ENCODE results near the gene MCF2L2.
"Not testable (repeated sequence)": the region's sequence is repeated elsewhere in the genome, so short reads cannot be mapped to it uniquely, and the experiment has no call there.

Gene MCF2L2

GRCh38 chr3:183434992-183435391 is 6.6 kb upstream of the MCF2L2 start:
- TF ChIP-seq, protein P1, sequence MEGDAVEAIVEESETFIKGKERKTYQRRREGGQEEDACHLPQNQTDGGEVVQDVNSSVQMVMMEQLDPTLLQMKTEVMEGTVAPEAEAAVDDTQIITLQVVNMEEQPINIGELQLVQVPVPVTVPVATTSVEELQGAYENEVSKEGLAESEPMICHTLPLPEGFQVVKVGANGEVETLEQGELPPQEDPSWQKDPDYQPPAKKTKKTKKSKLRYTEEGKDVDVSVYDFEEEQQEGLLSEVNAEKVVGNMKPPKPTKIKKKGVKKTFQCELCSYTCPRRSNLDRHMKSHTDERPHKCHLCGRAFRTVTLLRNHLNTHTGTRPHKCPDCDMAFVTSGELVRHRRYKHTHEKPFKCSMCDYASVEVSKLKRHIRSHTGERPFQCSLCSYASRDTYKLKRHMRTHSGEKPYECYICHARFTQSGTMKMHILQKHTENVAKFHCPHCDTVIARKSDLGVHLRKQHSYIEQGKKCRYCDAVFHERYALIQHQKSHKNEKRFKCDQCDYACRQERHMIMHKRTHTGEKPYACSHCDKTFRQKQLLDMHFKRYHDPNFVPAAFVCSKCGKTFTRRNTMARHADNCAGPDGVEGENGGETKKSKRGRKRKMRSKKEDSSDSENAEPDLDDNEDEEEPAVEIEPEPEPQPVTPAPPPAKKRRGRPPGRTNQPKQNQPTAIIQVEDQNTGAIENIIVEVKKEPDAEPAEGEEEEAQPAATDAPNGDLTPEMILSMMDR (conservative IDR thresholded peaks at IDR 0.05; ENCODE audit: control insufficient read depth, insufficient read depth, low read depth, low read length): no peak
- H3K4me3 ChIP-seq (ENCODE audit: control insufficient read depth, low read depth, low read length): no peak overlapping the region
- no peak for DNase-seq (ENCODE audit: low read depth)

DNA sequence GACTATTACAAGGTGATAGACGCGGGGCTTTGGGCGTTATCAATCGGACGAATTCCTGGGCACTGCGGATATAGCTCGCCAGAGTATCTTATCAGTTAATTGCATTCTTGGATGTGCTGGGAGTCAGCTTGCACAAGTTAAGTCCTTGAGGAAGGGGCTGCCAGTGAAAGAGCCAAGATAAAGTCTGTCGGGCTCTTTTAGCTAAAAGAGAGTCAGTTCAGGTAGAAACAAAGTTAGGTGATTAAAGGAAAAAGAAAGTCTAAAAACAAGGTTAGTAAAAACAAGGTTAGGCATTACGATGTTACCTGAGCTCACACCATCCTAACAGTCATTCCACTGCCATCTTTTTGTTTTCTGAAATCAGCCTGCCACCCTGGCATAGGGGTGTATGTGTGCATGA is 6.1 kb upstream of the MCF2L2 start:
- DNase-seq (ENCODE audit: low read depth): no peak
- TF ChIP-seq, protein P1 (conservative IDR thresholded peaks at IDR 0.05; ENCODE audit: control insufficient read depth, insufficient read depth, low read depth, low read length): no peak

GRCh38 chr3:183430325-183430957 is 2.0 kb upstream of the MCF2L2 start:
- H3K4me3 ChIP-seq (ENCODE audit: control insufficient read depth, low read depth, low read length): no peak overlapping the region
- TF ChIP-seq, protein P1 (conservative IDR thresholded peaks at IDR 0.05; ENCODE audit: control insufficient read depth, insufficient read depth, low read depth, low read length): no peak
- no peak for DNase-seq (ENCODE audit: low read depth)

More for the DNA sequence above, 6.1 kb upstream of the MCF2L2 start:
- no peak overlapping the region for H3K4me3 ChIP-seq (ENCODE audit: control insufficient read depth, low read depth, low read length)

DNA sequence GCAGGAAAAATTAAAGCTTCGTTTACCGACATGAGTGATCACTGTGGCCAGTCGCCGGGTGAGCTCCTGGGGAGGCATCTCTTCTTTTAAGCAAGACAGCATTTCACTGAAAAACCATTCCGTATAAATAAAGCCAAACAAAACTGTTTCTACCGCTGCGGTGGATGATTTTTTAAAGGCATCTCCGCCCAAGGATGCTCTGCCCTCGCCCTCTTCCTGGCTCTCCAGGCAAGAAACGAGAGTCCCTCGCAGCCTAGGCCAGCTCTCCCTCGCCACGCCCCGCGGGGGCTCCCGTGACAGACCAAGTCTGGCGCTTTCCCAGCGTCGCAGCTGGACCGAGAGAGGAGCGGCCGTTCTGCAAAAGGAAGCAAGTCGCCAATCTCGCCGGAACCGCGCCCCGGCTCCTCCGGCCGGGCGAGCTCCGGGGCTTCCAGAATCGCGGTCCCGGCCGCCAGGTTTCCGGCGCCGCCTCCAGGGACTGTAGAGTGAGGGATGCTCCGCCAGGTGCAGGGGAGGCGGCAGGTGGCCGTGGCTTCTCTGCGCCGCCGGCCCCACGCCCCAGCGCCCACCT is 458 bp downstream of the MCF2L2 start:
- TF ChIP-seq, protein P1 (conservative IDR thresholded peaks at IDR 0.05; ENCODE audit: control insufficient read depth, insufficient read depth, low read depth, low read length): no peak
- peak; percentile 27 for DNase-seq (ENCODE audit: low read depth)
- peak overlapping the region; percentile 55 for H3K4me3 ChIP-seq (ENCODE audit: control insufficient read depth, low read depth, low read length)

GRCh38 chr3:183427196-183427875 is 1.1 kb downstream of the MCF2L2 start:
- no peak overlapping the region for H3K4me3 ChIP-seq (ENCODE audit: control insufficient read depth, low read depth, low read length)
- TF ChIP-seq, protein P1 (conservative IDR thresholded peaks at IDR 0.05; ENCODE audit: control insufficient read depth, insufficient read depth, low read depth, low read length): no peak
- no peak for DNase-seq (ENCODE audit: low read depth)

GRCh38 chr3:183418807-183419206 is 9.6 kb downstream of the MCF2L2 start:
- not testable (repeated sequence) for DNase-seq (ENCODE audit: low read depth); H3K4me3 ChIP-seq (ENCODE audit: control insufficient read depth, low read depth, low read length)

DNA sequence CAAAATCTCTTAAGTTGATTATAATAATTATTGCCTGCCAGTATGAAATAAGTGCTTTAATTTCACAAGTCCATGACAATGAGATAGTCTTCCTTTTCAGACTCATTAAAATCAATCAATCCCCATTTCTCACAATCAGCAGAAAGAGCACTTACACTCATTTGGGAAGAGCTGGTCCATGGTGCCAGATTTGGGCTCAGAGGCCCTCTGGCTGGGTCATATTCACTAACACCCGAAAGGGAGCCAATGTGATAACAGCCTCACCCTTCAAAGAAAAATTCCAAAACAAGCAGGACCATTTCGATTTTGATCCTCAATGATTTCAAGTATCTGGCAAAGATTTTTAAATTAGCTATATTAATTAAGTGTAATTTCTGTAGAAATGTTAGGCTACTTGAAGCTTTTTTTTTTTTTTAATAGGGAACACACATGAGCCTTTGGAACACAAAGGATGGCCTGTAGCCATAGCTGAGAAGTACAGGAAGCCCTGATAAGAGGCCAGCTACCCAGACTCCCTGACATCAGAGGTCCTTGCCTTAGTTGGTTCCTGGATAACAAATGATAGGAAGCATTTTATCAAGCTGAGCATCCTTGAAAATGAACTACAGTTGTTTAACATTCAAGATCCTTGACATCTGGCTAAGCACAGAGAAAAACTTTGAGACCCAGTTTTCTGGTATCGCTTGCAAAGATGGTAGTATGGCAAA is 17.1 kb downstream of the MCF2L2 start:
- DNase-seq (ENCODE audit: low read depth): no peak
- no peak overlapping the region for H3K4me3 ChIP-seq (ENCODE audit: control insufficient read depth, low read depth, low read length)
- TF ChIP-seq, protein P1 (conservative IDR thresholded peaks at IDR 0.05; ENCODE audit: control insufficient read depth, insufficient read depth, low read depth, low read length): no peak

Measured in fibroblast of mammary gland (primary cell).